Mucosa of gallbladder (tissue), 1 donor: ENCODE results near the gene GPR171. TPM values are rescaled to one million over a fixed set of nuclear protein-coding genes. Genes with fewer than 3 reads are reported as not detected.
A peak's percentile ranks its signal among the peaks of the same experiment; 100 is the strongest.
"Not testable (repeated sequence)": the region's sequence is repeated elsewhere in the genome, so short reads cannot be mapped to it uniquely, and the experiment has no call there.

Source experiments
- DNase-seq: peaks from one replicate; pipeline ENCODE4 v3.0.0-alpha.2; 2020; ENCODE audit warnings: low spot score
- total RNA-seq: library from RNA; stranded (reverse); gene quantifications from one replicate; pipeline ENCODE4 v1.2.1, GENCODE V29; 2021
- donor health status: DM: no; HTN: no; CAD: no.

GPR171 gene
- total RNA-seq: 2.0 TPM

GRCh38 chr3:151203051-151203420, at the start of gene GPR171:
TSS of gene GPR171 (minus strand) at chr3:151203216. CDS start at chr3:151199386, 3,830 bp downstream.
- DNase-seq: no peak

DNA sequence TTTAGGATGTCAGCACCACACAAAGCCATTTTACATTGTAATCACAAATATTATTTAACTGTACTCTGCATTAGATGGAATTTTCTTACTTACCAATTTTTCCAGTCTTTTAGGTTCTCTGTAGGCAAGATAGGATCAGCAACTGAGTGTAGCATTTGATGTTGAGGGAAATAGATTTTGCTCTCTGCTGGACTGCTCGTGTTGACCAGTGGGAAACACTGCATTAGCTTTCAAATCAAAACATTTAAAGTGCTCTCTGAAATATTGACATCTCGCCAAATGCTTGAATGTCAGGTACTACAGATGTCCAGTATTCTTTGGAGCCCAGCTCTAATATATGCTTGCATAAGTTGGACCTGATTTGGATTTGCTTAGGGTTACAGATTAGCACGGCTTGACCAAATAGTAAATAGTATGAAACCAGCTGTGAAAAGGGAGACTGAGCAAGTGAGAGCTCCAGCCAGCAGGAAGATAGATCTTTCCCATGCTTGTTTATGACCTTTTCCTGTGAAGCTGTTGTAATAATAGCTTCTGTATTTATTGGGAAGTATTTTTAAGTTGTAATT, 45.8 kb upstream of the GPR171 start:
- DNase-seq: no peak

DNA sequence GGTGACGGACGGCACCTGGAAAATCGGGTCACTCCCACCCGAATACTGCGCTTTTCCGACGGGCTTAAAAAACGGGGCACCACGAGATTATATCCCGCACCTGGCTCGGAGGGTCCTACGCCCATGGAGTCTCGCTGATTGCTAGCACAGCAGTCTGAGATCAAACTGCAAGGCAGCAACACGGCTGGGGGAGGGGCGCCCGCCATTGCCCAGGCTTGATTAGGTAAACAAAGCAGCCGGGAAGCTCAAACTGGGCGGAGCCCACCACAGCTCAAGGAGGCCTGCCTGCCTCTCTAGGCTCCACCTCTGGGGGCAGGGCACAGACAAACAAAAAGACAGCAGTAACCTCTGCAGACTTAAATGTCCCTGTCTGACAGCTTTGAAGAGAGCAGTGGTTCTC, 39.0 kb upstream of the GPR171 start:
- not testable (repeated sequence) for DNase-seq

GRCh38 chr3:151236736-151237135, 33.7 kb upstream of the GPR171 start:
- no peak for DNase-seq

- DNase-seq: no peak
Observed at GRCh38 chr3:151236316-151236715, 33.3 kb upstream of the GPR171 start.

DNA sequence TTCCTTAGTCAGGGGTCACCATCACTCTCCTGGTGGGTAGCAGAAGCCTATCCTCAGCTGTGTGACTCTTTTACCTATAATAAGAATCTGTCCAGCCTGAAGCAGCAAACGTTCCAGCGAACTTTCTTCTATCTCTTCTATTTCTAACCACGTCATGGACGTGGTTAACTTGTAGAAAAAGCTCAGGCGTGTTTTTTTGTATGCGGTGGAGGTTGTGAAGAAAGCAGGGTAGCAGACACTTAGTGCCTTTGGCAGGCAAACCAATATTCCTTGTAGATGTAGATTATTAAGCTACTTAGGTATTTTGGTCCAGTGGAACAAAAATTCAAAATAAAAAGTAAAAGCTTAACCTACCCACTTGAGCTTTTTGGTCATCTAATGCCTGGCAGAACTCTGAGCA, 31.8 kb upstream of the GPR171 start:
- no peak for DNase-seq

DNA sequence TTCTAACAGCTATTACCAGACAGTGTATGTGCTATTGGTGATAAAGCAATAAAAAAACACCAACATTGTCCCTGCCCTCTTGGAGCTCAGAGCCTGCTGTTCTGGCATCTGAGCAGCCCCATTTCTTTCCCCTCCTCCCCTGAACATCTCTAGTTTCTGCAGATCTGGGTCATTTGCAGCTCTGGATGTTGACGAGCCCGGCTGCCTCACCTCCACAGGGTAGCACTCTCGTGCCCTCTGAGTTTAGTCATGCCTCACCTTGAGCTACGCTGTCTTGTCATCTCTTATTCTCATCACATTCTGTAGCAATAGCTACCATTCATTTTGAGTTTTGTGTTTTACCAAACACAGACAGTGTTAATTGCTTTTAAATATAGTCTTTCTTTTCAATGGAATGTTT, 30.0 kb upstream of the GPR171 start:
- no peak for DNase-seq

DNA sequence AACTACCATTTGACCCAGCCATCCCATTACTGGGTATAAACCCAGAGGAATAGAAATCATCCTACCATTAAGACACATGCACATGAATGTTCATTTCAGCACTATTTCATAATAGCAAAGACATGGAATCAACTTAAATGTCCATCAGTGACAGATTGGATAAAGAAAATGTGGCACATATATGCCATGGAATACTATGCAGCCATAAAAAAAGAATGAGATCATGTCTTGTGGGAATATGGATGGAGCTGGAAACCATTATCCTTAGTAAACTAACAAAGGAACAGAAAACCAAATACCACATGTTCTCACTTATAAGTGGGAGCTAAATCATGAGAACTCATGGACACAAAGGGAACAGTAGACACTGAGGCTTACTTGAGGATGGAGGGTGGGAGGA, 29.4 kb upstream of the GPR171 start:
- DNase-seq: not testable (repeated sequence)

DNA sequence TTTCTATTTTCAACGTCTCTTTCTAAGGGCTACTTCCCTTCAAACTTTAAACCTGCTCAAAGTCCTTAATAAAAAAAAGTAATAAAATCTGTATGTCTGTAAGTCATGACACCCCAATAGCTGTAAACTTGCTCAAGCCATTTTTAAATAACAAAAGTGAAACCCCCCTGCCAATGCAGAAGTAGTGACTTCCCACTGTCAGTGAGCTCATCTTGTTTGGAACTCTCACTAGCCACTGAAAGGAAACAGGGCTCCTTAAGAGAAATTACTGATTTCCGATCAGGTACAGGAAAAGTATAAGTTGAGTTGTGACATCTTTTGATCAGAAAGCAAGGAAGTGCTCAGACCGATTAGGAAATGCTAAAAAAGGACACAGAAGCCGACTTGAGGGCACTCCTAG, 27.6 kb upstream of the GPR171 start:
- DNase-seq: no peak

DNA sequence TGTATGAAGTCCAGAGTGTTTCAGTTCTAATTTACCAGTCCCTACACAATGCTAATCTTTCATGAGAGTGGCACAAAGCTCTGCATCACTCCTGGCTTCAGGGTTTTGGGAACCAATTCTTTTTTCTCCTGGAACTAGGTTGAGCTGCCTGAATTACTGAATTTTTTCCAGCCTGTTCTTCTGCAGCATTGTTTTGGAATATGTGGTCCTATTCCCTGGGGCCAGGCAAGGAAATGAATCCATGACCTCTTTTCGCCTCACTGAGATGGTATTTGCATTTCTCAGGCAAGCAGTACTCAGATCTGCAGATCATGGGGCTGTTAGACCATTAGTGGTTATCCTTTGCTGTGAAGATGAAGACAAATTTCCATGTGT, 25.6 kb upstream of the GPR171 start:
- no peak for DNase-seq

DNA sequence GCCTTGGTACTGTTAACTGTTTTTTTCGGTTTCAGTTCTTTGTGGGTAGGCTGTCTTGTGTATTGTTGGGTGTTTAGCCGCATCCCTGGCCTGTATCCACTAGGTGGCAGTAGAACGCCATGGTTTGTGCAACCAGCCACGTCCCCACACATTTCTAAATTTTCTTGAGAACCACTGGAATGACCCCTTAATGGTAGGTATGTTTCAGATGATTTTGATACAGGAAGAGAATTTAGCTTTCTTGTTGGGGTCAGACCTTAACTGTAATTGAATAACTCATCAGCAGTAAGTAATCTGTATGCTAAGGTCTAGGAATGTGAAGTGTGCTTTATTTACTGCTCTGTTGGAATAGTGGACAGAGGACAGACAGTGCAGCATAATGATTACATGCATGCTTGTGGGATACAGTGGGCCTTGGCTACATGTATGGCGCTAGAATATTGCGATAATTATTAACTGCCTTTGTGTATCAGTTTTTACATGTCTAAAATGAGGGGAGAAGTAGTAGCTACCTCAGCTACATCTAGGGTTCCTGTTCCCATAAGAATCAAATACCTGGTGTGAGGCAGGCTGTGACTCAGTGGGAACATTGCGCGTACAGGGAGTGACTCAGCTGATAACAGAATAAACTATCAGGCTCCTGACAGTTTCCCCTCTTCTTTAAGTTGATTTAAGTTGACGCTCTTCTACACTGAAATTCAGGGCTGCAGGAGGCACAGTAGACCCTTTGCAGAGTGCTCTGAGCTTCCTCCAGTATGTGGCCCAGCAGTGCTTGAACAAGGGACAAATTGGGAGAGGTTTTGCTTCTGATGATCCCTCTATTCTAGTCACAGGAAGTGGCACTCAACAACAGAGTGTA, 25.0 kb upstream of the GPR171 start:
- peak; percentile 83 for DNase-seq

GRCh38 chr3:151227266-151227806, 24.3 kb upstream of the GPR171 start:
- no peak for DNase-seq

GRCh38 chr3:151226825-151227224, 23.8 kb upstream of the GPR171 start:
- no peak for DNase-seq

DNA sequence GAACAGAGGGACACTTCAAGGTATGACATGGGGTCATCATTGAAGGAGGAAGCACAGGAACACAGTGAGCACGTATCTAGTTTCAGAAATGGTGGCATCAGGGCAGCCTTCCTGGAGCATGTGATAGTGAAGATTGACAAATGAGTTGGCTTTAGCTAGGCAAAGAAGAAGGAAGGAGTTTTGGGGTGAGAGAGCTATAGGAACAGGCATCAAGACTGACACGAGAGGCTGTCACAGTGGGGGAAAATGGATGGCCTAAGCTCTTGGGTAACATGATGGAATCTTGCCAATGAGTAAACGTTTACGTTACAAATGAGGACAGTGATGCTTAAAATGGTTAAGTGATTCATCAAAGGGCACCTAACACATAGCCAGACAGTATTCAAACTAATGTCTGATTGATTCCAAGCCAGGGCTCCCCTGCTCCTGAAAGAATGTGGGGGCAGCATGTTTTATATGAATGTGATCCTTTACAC, 23.1 kb upstream of the GPR171 start:
- no peak for DNase-seq

DNA sequence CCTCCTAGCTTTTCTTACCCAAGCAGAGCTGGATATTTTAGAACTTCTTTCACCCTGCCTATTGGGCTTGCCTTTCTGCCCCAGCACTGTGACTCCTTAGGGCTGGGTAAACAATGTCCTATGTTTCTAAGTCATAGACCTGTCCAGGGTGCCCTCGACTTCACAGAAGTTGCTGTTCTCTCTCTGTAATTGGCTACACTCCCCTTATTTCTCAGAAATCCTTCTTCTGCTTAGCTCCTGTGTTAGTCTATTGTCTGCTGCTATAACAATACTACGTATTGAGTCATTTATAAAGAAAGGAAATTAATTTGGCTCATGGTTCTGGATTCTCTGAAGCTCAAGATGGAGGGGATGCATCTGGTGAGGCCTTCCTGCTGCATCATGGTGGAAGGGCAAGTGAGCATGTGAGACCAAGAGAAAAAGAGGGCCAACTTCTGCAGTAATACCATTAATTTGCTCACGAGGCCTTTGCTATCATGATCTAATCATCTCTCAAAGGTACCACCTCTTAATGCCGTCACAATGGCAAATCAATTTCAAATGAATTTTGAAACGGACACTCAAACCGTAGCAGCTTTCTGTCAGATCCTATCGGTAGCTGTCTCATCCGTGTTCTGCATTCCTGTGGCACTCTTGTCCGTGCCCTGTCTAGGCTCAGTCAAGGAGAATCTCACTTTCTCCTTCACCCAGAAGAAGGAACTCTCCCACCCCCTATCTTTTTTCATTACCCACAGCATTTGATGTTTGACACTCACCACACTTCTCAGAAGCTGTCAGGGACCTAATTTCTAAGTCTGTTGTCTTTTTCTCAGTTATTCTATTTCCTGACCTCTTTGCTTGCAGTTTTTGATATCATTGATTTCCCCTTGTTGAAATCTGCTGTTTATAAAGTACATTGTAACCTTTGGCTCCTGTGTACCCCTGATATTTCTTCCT, 22.3 kb upstream of the GPR171 start:
- no peak for DNase-seq

DNA sequence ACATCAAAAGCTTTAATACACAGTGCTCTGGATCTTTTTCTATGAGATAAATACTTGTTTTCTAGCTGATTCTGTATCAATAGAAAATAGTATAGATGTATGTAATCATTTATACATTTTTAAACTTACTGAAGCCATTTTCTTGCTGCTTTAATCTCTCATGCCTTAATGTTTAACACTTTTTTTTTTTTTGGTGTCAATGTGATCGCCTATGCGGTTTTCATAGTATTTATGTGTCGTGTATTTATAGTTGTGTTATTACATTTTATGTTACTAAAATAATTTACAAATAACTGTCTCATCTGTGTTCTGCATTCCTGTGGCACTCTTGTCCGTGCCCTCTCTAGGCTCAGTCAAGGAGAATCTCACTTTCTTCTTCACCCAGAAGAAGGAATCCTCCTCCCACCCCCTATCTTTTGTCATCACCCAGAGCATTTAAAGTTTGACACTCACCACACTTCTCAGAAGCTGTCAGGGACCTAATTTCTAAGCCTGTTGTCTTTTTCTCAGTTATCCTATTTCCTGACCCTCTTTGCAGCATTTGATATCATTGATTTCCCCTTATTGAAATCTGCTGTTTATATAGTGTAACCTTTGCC, 21.4 kb upstream of the GPR171 start:
- DNase-seq: no peak

DNA sequence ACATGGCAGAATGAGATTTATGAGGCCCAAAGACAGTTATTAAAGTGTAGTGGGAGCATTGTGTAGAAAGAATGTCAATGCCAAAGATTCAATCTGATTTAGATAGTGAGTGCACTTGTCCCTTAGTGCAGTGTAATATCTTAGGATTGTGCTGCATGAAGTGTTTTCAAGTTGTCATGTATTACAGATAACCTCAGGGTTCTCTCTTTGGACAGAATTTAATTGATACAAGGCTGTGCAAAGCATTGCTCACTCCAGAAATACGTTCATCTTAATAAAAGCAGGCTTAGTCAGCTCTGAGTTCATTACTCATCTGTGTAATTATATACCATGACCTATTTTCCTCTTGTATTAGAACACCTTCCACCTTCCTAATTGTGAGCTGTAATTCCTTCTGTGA, 16.0 kb upstream of the GPR171 start:
- DNase-seq: no peak

- DNase-seq: no peak
Observed at GRCh38 chr3:151218136-151218535, 15.1 kb upstream of the GPR171 start.

DNA sequence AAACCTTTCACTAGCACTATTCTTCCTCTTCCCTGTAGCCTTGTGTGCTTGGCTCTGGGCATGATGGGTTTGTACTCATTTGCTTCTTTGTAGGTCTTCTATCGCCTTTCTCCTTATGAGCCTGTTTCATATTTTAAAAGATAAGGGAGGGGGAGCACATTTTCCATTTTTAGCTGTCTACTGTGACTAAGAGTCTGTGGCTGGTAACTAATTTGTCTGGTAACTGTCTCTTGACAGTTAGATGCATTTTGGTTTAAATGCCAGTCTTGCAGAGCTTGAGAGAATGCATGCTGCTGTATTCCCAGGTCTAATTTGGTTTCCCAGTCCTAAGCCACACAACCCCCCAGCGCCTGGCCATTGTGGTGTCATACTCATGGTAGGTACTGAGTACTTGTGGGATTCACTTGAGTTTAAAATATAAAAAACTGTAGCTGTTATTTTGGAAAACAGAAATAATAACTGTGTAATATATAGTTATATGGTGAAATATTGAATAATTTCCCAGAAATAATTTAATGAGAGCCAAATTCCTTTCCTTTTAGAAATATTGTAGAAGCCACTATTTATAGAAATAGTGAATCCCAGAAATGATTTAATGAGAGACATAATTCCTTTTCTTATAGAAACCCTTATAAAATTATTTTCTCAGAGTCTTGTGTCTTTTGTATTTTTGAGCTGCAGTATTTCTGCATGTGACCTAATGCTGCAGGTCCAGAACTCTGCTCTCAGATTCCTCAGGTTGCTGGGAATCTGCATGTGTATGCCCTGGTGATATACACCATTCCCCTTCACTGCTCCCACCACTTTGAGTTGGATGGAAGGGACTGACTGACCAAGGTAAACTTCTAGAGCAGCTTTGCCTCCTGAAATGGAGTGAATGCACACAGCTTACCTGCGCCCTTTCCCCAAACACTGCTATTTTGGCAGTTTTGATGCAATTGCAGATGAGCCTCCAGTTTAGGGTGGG, 13.9 kb upstream of the GPR171 start:
- DNase-seq: no peak

DNA sequence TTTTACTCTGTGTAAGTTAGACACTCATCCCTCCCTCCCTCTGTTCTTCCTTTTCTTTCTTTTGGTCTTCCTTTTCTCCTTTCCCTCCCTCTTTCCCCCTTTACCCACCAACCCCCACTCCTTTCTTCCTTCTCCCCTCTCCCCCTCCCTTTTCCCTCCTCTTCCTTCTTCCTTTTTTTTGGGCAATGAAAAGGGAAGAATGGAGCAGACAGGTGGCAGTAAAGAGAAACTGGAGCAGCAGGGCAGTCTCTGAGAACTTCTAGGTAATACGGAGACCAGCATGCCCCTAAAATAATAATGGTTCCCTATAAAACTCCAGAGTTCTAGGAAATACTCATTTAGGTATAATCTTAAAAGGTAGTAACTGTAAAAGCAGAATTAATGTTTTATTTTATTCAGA, 11.4 kb upstream of the GPR171 start:
- no peak for DNase-seq
